WTC11 (cell line): Measurements from ENCODE around the gene KANK3. TPM values are rescaled to one million over a fixed set of nuclear protein-coding genes. Genes with fewer than 3 reads are reported as not detected.
A peak's percentile ranks its signal among the peaks of the same experiment; 100 is the strongest.

Experiments used
- ATAC-seq: fragments of 200-7000 bp; cut with Tn5 transposase; 2 replicates; pipeline ENCODE4 v1.10.0; 2021; ENCODE audit warnings: mild to moderate bottlenecking, moderate library complexity
- CTCF ChIA-PET: fragments of 300-600 bp; sonication (Branson Sonifier 250); formaldehyde crosslinking; loops from one replicate; lab custom pipeline; 2021; ENCODE audit warnings: antibody characterized with exemption; lab: Charles Lee
- POLR2A ChIA-PET: fragments of 350-600 bp; sonication (Branson Sonifier 250); formaldehyde crosslinking; loops from one replicate; lab custom pipeline; 2021; ENCODE audit warnings: antibody characterized with exemption; lab: Charles Lee
- DNase-seq: peaks from one replicate; pipeline ENCODE4 v3.0.0; 2021; ENCODE audit warnings: low spot score
- H3K27ac Mint-ChIP-seq: 2 replicates; pipeline ENCODE4 v1.8.0; 2021; ENCODE audit warnings: mixed read lengths
- H3K27me3 Mint-ChIP-seq: 2 replicates; pipeline ENCODE4 v1.8.0; 2021; ENCODE audit warnings: low read depth, mild to moderate bottlenecking, moderate library complexity, mixed read lengths
- H3K36me3 Mint-ChIP-seq: 2 replicates; pipeline ENCODE4 v1.8.0; 2021; ENCODE audit warnings: mixed read lengths
- H3K4me1 Mint-ChIP-seq: 2 replicates; pipeline ENCODE4 v1.8.0; 2022; ENCODE audit warnings: mixed read lengths
- H3K4me3 Mint-ChIP-seq: 2 replicates; pipeline ENCODE4 v1.8.0; 2021; ENCODE audit warnings: mild to moderate bottlenecking, moderate library complexity, mixed read lengths
- H3K9me3 Mint-ChIP-seq: 2 replicates; pipeline ENCODE4 v1.8.0; 2021; ENCODE audit warnings: mixed read lengths
- CREB1 ChIP-seq: sonication (generic); formaldehyde crosslinking; IDR thresholded peaks from 2 replicates; pipeline ENCODE4 v1.8.0; 2023; ENCODE audit warnings: mild to moderate bottlenecking, missing genetic modification reagents
- IRF2 ChIP-seq: sonication (generic); formaldehyde crosslinking; IDR thresholded peaks from 2 replicates; pipeline ENCODE4 v1.8.0; 2022; ENCODE audit warnings: low read depth, missing genetic modification reagents, borderline replicate concordance
- JAZF1 ChIP-seq: fragments of 250-450 bp; sonication (Bioruptor Pico); IDR thresholded peaks from 2 replicates; pipeline ENCODE4 v1.9.0; 2021; ENCODE audit warnings: moderate library complexity, mild to moderate bottlenecking, inconsistent platforms
- KAT7 ChIP-seq: sonication (generic); formaldehyde crosslinking; IDR thresholded peaks from 2 replicates; pipeline ENCODE4 v1.8.1; 2023; ENCODE audit warnings: missing genetic modification reagents, mild to moderate bottlenecking, borderline replicate concordance
- MYBL2 ChIP-seq: sonication (generic); formaldehyde crosslinking; IDR thresholded peaks from 2 replicates; pipeline ENCODE4 v1.8.1; 2023; ENCODE audit warnings: mild to moderate bottlenecking, moderate library complexity, missing genetic modification reagents
- NR2C2 ChIP-seq: sonication (generic); formaldehyde crosslinking; IDR thresholded peaks from 2 replicates; pipeline ENCODE4 v1.8.0; 2022; ENCODE audit warnings: mild to moderate bottlenecking, missing genetic modification reagents
- RELA ChIP-seq: sonication (generic); formaldehyde crosslinking; IDR thresholded peaks from 2 replicates; pipeline ENCODE4 v1.8.1; 2022; ENCODE audit warnings: missing genetic modification reagents, mild to moderate bottlenecking, borderline replicate concordance
- RORB ChIP-seq: fragments of 250-450 bp; sonication (Bioruptor Pico); IDR thresholded peaks from 2 replicates; pipeline ENCODE4 v1.9.0; 2021; ENCODE audit warnings: mild to moderate bottlenecking
- ZNF396 ChIP-seq: fragments of 250-450 bp; sonication (Bioruptor Pico); IDR thresholded peaks from 2 replicates; pipeline ENCODE4 v1.8.0; 2021; ENCODE audit warnings: mild to moderate bottlenecking, moderate library complexity, borderline replicate concordance
- total RNA-seq: library from RNA; stranded (reverse); gene quantifications from 3 replicates; pipeline ENCODE4 v1.2.3, GENCODE V29; 2021
- TF ChIP-seq, protein P1 (sequence below): sonication (generic); formaldehyde crosslinking; IDR thresholded peaks from 2 replicates; pipeline ENCODE4 v1.8.0; 2022; ENCODE audit warnings: mild to moderate bottlenecking, missing genetic modification reagents
- TF ChIP-seq, protein P2 (sequence below): sonication (generic); formaldehyde crosslinking; IDR thresholded peaks from 2 replicates; pipeline ENCODE4 v1.8.1; 2022; ENCODE audit warnings: mild to moderate bottlenecking, moderate library complexity, missing genetic modification reagents
- TF ChIP-seq, protein P3 (sequence below): fragments of 250-450 bp; sonication (Bioruptor Pico); IDR thresholded peaks from 2 replicates; pipeline ENCODE4 v1.9.0; 2021; ENCODE audit warnings: mild to moderate bottlenecking
- TF ChIP-seq, protein P4 (sequence below): sonication (generic); formaldehyde crosslinking; IDR thresholded peaks from 2 replicates; pipeline ENCODE4 v1.8.1; 2023; ENCODE audit warnings: mild to moderate bottlenecking, missing genetic modification reagents, moderate library complexity
- TF ChIP-seq, protein P5 (sequence below): sonication (generic); formaldehyde crosslinking; IDR thresholded peaks from 2 replicates; pipeline ENCODE4 v1.8.1; 2022; ENCODE audit warnings: low read depth, missing genetic modification reagents, borderline replicate concordance
- TF ChIP-seq, protein P6 (sequence below): sonication (generic); formaldehyde crosslinking; IDR thresholded peaks from 2 replicates; pipeline ENCODE4 v1.8.1; 2023; ENCODE audit warnings: mild to moderate bottlenecking, missing genetic modification reagents
- TF ChIP-seq, protein P7 (sequence below): sonication (generic); formaldehyde crosslinking; IDR thresholded peaks from 2 replicates; pipeline ENCODE4 v1.8.1; 2023; ENCODE audit warnings: mild to moderate bottlenecking, moderate library complexity, missing genetic modification reagents

KANK3 gene
- total RNA-seq, 1 experiment from 2014 or later: 8.0 TPM

DNA sequence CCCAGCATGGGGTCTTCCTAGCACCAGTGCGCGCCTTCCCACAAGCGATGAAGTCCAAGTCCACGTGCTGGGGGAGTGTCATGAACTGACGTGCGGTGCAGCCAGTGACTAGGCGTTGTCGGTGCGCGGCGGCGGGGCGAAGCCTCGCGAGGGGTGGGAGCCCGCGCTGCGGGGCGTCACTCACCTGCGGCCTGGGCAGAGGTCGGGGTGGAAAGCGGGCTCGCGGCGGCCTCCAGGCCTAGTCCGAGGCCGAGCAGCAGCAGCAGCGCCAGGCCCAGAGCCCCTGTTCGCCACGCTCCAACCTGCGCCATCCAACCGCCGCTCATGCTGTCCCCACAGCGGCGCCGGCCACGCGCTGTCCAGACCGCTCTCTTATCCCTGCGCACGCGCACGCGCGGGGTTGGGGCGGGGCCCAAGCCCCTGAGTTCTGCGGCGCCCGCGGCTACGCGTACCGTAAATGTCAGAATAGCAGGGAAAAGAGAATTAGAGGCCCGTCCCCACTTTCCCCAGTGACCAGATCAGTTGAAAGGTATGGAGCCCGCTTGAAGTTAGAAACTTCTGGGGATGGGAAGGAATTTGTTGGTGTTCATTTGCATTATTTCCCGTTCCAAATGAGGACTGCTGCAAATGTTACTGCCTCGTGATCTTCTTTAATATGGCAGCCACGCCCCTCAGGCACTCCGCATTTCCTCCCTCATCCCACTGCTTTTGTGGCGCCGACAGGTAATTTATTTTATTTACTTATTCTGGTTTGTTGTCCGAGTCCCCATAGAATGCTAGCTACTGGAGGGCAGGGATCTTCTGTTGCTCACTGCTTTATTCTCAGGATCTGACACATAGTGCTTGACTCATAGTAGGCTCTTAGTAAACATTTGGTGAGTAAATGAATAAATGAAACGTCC lies 34.8 kb downstream of the KANK3 start, which contains the start of gene CD320 (continued):
- TF ChIP-seq, protein P1, sequence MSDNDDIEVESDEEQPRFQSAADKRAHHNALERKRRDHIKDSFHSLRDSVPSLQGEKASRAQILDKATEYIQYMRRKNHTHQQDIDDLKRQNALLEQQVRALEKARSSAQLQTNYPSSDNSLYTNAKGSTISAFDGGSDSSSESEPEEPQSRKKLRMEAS (CRISPR knock-in tag): peak; percentile 97
- TF ChIP-seq IRF2 (CRISPR knock-in tag): peak; percentile 66; the same call in 1 of the 2 replicates
- TF ChIP-seq RELA (CRISPR knock-in tag): 0 out of 2 replicates have a peak, but pooled peaks have one; percentile 76
- no peak for TF ChIP-seq RORB (CRISPR knock-in tag)

DNA sequence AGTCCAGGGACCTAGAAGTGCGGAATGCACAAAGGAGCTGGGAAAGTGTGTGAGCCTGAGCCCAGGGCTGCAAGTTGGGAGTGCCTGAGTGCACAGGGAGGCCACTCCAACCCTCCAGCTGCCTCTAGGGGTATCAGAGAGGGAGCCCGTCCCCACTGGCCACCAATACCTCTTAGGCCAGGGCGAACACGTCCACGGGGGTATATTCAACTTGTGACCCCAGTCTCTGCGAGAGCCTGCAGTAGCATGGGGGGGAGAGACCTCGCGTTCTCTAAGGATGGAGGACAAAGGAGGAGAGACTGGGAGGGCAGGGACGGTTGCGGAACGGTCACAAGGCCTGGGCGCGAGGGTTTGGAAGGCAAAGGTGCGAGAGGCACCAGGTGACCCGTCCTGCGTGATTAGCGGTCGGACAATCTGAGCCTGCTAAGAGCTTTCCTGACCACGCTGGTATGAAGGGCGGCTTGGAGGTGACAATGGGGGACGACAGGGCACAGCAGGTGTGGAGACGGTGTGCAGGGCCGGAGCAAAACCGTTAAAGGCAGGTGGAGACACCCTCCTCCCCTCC lies 35.6 kb downstream of the KANK3 start:
- Mint-ChIP-seq H3K4me3 (peak overlapping the region; percentile 86), H3K9me3 (no peaks in the 10 kb centered on the region), H3K4me1 (peaks cover 33% of the 10 kb centered on the region), H3K27me3 (no peaks in the 10 kb centered on the region), H3K36me3 (peaks cover 18% of the 10 kb centered on the region), H3K27ac (peak overlapping the region; percentile 91)
- POLR2A ChIA-PET: interaction anchor here (0.7 kb wide), 1 partner anchor 14 kb away, joined by 3 read pairs; the partner anchor contains the start of gene RPS28
- DNase-seq: peak; percentile 21
- 0 out of 2 replicates have a peak, but pooled peaks have one; percentile 35 for TF ChIP-seq RORB (CRISPR knock-in tag)
- TF ChIP-seq, protein P2, sequence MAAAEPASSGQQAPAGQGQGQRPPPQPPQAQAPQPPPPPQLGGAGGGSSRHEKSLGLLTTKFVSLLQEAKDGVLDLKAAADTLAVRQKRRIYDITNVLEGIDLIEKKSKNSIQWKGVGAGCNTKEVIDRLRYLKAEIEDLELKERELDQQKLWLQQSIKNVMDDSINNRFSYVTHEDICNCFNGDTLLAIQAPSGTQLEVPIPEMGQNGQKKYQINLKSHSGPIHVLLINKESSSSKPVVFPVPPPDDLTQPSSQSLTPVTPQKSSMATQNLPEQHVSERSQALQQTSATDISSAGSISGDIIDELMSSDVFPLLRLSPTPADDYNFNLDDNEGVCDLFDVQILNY (CRISPR knock-in tag): no peak
- TF ChIP-seq, protein P3, sequence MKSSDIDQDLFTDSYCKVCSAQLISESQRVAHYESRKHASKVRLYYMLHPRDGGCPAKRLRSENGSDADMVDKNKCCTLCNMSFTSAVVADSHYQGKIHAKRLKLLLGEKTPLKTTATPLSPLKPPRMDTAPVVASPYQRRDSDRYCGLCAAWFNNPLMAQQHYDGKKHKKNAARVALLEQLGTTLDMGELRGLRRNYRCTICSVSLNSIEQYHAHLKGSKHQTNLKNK (CRISPR knock-in tag): peak; percentile 3; the same call in 1 of the 2 replicates
- ATAC-seq: peak; percentile 20
- CTCF ChIA-PET: interaction anchor here (0.8 to 1.3 kb wide), 4 partner anchors 9 to 272 kb away, joined by 3 to 4 read pairs (median 3); no protein-coding TSS in a partner anchor

DNA sequence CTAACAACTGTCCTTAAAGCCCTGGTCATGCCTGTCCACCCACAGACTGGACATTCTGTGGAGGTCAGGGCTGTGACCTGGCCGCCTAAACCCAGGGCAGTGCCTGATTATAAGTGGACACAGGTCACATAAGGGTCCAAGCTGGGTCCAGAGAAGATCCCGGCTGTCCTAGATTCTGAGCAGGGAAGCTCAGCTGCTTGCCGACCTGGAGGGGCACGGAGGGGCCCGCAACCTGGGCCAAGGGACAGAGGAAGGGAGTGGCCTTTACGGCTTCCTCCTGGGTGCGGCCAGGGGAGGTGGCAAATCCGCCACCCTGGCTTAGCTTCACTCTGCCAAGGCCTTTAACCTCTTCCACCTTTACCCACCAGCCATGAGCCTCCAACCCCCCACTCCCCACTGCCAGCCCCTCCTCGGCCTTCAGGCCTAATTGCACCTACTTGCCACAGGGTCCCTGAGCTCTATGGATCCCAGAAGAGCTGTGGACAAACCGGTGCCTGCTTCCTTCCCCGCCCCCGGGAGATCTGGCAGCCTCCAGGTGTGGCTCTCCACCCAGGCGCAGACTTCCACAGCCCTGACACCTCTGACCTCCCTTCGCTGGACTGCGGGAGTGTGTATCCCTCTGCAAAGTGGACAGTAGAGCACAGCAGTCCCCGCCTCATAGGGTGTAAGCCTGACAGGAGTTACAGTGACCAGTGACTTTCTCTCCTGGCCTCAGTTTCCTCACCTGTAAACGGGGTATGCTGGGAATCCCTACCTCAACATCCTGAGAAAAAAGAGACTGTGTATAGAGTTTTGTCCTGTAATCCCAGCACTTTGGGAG lies 36.6 kb downstream of the KANK3 start:
- peak overlapping the region; percentile 86 for H3K4me3 Mint-ChIP-seq
- H3K9me3 Mint-ChIP-seq: no peaks in the 10 kb centered on the region
- CTCF ChIA-PET: interaction anchor here (0.6 to 3.8 kb wide), 6 partner anchors 10 to 273 kb away, joined by 3 to 18 read pairs (median 4); no protein-coding TSS in a partner anchor
- peak; percentile 10 for DNase-seq
- POLR2A ChIA-PET: interaction anchor here (0.7 kb wide), 1 partner anchor 15 kb away, joined by 3 read pairs; the partner anchor contains the start of gene RPS28
- H3K36me3 Mint-ChIP-seq: peaks cover 24% of the 10 kb centered on the region
- TF ChIP-seq, protein P4, sequence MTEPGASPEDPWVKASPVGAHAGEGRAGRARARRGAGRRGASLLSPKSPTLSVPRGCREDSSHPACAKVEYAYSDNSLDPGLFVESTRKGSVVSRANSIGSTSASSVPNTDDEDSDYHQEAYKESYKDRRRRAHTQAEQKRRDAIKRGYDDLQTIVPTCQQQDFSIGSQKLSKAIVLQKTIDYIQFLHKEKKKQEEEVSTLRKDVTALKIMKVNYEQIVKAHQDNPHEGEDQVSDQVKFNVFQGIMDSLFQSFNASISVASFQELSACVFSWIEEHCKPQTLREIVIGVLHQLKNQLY (CRISPR knock-in tag): no peak
- no peak for TF ChIP-seq JAZF1 (CRISPR knock-in tag)
- TF ChIP-seq CREB1 (CRISPR knock-in tag): no peak
- TF ChIP-seq KAT7 (CRISPR knock-in tag): no peak
- TF ChIP-seq ZNF396 (CRISPR knock-in tag): no peak
- TF ChIP-seq, protein P5, sequence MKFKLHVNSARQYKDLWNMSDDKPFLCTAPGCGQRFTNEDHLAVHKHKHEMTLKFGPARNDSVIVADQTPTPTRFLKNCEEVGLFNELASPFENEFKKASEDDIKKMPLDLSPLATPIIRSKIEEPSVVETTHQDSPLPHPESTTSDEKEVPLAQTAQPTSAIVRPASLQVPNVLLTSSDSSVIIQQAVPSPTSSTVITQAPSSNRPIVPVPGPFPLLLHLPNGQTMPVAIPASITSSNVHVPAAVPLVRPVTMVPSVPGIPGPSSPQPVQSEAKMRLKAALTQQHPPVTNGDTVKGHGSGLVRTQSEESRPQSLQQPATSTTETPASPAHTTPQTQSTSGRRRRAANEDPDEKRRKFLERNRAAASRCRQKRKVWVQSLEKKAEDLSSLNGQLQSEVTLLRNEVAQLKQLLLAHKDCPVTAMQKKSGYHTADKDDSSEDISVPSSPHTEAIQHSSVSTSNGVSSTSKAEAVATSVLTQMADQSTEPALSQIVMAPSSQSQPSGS (CRISPR knock-in tag): no peak
- TF ChIP-seq, protein P6, sequence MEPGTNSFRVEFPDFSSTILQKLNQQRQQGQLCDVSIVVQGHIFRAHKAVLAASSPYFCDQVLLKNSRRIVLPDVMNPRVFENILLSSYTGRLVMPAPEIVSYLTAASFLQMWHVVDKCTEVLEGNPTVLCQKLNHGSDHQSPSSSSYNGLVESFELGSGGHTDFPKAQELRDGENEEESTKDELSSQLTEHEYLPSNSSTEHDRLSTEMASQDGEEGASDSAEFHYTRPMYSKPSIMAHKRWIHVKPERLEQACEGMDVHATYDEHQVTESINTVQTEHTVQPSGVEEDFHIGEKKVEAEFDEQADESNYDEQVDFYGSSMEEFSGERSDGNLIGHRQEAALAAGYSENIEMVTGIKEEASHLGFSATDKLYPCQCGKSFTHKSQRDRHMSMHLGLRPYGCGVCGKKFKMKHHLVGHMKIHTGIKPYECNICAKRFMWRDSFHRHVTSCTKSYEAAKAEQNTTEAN: no peak
- TF ChIP-seq NR2C2: no peak
- TF ChIP-seq MYBL2 (CRISPR knock-in tag): no peak
- TF ChIP-seq, protein P7, sequence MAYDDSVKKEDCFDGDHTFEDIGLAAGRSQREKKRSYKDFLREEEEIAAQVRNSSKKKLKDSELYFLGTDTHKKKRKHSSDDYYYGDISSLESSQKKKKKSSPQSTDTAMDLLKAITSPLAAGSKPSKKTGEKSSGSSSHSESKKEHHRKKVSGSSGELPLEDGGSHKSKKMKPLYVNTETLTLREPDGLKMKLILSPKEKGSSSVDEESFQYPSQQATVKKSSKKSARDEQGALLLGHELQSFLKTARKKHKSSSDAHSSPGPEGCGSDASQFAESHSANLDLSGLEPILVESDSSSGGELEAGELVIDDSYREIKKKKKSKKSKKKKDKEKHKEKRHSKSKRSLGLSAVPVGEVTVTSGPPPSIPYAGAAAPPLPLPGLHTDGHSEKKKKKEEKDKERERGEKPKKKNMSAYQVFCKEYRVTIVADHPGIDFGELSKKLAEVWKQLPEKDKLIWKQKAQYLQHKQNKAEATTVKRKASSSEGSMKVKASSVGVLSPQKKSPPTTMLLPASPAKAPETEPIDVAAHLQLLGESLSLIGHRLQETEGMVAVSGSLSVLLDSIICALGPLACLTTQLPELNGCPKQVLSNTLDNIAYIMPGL (CRISPR knock-in tag): no peak
- no peak overlapping the region for H3K27ac Mint-ChIP-seq
- no peaks in the 10 kb centered on the region for H3K27me3 Mint-ChIP-seq
- H3K4me1 Mint-ChIP-seq: peaks cover 33% of the 10 kb centered on the region
- no peak for ATAC-seq
